ENCODE measurements around the gene TTLL9.
"Not testable (repeated sequence)": the region's sequence is repeated elsewhere in the genome, so short reads cannot be mapped to it uniquely, and the experiment has no call there.

TTLL9 gene

GRCh38 chr20:31890646-31891045, 20.2 kb downstream of the TTLL9 start:
- DNase-seq: no peak

- DNase-seq: peak; percentile 47
These were observed 24.7 kb downstream of the TTLL9 start for GRCh38 chr20:31894980-31895675.

- no peak for DNase-seq
These were observed 25.6 kb downstream of the TTLL9 start for GRCh38 chr20:31896049-31896448.

- DNase-seq: no peak
These were observed 27.1 kb downstream of the TTLL9 start for GRCh38 chr20:31897541-31897940.

- DNase-seq: no peak
These were observed 31.2 kb downstream of the TTLL9 start for GRCh38 chr20:31901615-31902014.

GRCh38 chr20:31903627-31904386, 33.4 kb downstream of the TTLL9 start:
- no peak for DNase-seq

- no peak for DNase-seq
These were observed 35.6 kb downstream of the TTLL9 start for GRCh38 chr20:31906001-31906400.

GRCh38 chr20:31907046-31907445, 36.6 kb downstream of the TTLL9 start:
- no peak for DNase-seq

- DNase-seq: no peak
These were observed 37.6 kb downstream of the TTLL9 start for GRCh38 chr20:31908016-31908415.

- no peak for DNase-seq
These were observed 38.0 kb downstream of the TTLL9 start for GRCh38 chr20:31908424-31908823.

- DNase-seq: no peak
These were observed 39.0 kb downstream of the TTLL9 start for GRCh38 chr20:31909253-31910070.

- no peak for DNase-seq
These were observed 39.8 kb downstream of the TTLL9 start for GRCh38 chr20:31910071-31910803.

- no peak for DNase-seq
These were observed 43.2 kb downstream of the TTLL9 start for GRCh38 chr20:31913431-31914157.

- no peak for DNase-seq
These were observed 43.7 kb downstream of the TTLL9 start for GRCh38 chr20:31914170-31914569.

- no peak for DNase-seq
These were observed 45.3 kb downstream of the TTLL9 start for GRCh38 chr20:31915491-31916280.

- no peak for DNase-seq
These were observed 46.3 kb downstream of the TTLL9 start for GRCh38 chr20:31916708-31917107.

- not testable (repeated sequence) for DNase-seq
These were observed 47.6 kb downstream of the TTLL9 start for GRCh38 chr20:31917962-31918412.

- DNase-seq: no peak
These were observed 48.2 kb downstream of the TTLL9 start for GRCh38 chr20:31918466-31919105.

- DNase-seq: no peak
These were observed 49.1 kb downstream of the TTLL9 start for GRCh38 chr20:31919410-31920155.
